Ectodermal cell (in vitro differentiated cells): ENCODE results near the gene VDR. TPM values are rescaled to one million over a fixed set of nuclear protein-coding genes. Genes with fewer than 3 reads are reported as not detected.

Source experiments
- H3K27ac ChIP-seq: 2 replicates; pipeline ENCODE4 v1.7.0; 2013; ENCODE audit warnings: mild to moderate bottlenecking, low read depth, low read length; ENCODE audit not compliant: insufficient read depth, poor library complexity, severe bottlenecking
- H3K27me3 ChIP-seq: 2 replicates; pipeline ENCODE4 v1.7.0; 2013; ENCODE audit warnings: mild to moderate bottlenecking, low read length; ENCODE audit not compliant: insufficient read depth, control insufficient read depth, poor library complexity, severe bottlenecking
- H3K36me3 ChIP-seq: one replicate; pipeline ENCODE4 v1.7.0; 2013; ENCODE audit warnings: low read length; ENCODE audit not compliant: control insufficient read depth, insufficient read depth
- H3K4me1 ChIP-seq: one replicate; pipeline ENCODE4 v1.7.0; 2013; ENCODE audit warnings: low read length; ENCODE audit not compliant: control insufficient read depth, insufficient read depth
- H3K4me3 ChIP-seq: 2 replicates; pipeline ENCODE4 v1.7.0; 2013; ENCODE audit warnings: low read depth, low read length, control low read depth; ENCODE audit not compliant: insufficient read depth
- H3K9me3 ChIP-seq: 2 replicates; pipeline ENCODE4 v1.7.0; 2013; ENCODE audit warnings: mild to moderate bottlenecking, low read length, moderate library complexity; ENCODE audit not compliant: control insufficient read depth
- WGBS, 2 experiments: methylation state at CpG; one replicate each; pipeline ENCODE4 v1.1.7; 2013; ENCODE audit warnings: missing lambda C conversion rate in 2 of 2; 5-methylcytosine and 5-hydroxymethylcytosine counted together
- polyA plus RNA-seq, 4 experiments: library from polyadenylated mRNA; stranded (reverse); fragments of 50-300 nt; gene quantifications; one replicate each; pipeline ENCODE4 v1.2.3, GENCODE V29; 2013

The VDR gene
- not detected for polyA plus RNA-seq (2013, experiment 1 of 4)
- polyA plus RNA-seq (2013, experiment 2 of 4) = 0.04 TPM
- polyA plus RNA-seq (2013, experiment 3 of 4) = not detected
- not detected for polyA plus RNA-seq (2013, experiment 4 of 4)

- Histone ChIP-seq H3K27ac (no peak within 1 kb of the TSS), H3K9me3 (no peaks in the 10 kb centered on the region), H3K4me1 (peaks cover 3% of the 10 kb centered on the region), H3K4me3 (peak within 1 kb of the TSS; percentile 41), H3K27me3 (peaks cover 85% of the 10 kb centered on the region), H3K36me3 (no peaks in the 10 kb centered on the region)
- 1% methylated on average over 75 to 79 of the region's 79 CpGs for WGBS, 2 experiments
These were observed at the start of gene VDR for GRCh38 chr12:47904713-47905709. Gene VDR (minus strand): TSS chr12:47904994. CDS start chr12:47879113, 25,881 bp downstream.

- H3K36me3 ChIP-seq = no peaks in the 10 kb centered on the region
- H3K4me1 ChIP-seq = no peaks in the 10 kb centered on the region
- H3K4me3 ChIP-seq = no peak overlapping the region
- no peak overlapping the region for H3K27ac ChIP-seq
- 90 to 93% methylated on average over 8 of the region's 8 CpGs for WGBS, 2 experiments
- no peaks in the 10 kb centered on the region for H3K27me3 ChIP-seq
- peaks cover 2% of the 10 kb centered on the region for H3K9me3 ChIP-seq
These were observed 49.3 kb upstream of the VDR start for GRCh38 chr12:47954058-47954457.

- Histone ChIP-seq H3K4me1 (no peaks in the 10 kb centered on the region), H3K27me3 (no peaks in the 10 kb centered on the region), H3K36me3 (no peaks in the 10 kb centered on the region), H3K27ac (no peak overlapping the region), H3K9me3 (no peaks in the 10 kb centered on the region), H3K4me3 (no peak overlapping the region)
- WGBS, 2 experiments = 87 to 89% methylated on average over 8 of the region's 8 CpGs
These were observed 46.2 kb upstream of the VDR start for GRCh38 chr12:47950856-47951468.

GRCh38 chr12:47949441-47950341 is 44.9 kb upstream of the VDR start:
- H3K36me3 ChIP-seq = no peaks in the 10 kb centered on the region
- WGBS, 2 experiments = 64% methylated on average over 32 of the region's 32 CpGs
- no peaks in the 10 kb centered on the region for H3K4me1 ChIP-seq
- no peaks in the 10 kb centered on the region for H3K27me3 ChIP-seq
- no peak overlapping the region for H3K27ac ChIP-seq
- H3K9me3 ChIP-seq = no peaks in the 10 kb centered on the region
- no peak overlapping the region for H3K4me3 ChIP-seq

GRCh38 chr12:47947341-47947740 is 42.5 kb upstream of the VDR start:
- Histone ChIP-seq H3K36me3 (no peaks in the 10 kb centered on the region), H3K27ac (no peak overlapping the region), H3K4me1 (no peaks in the 10 kb centered on the region), H3K4me3 (no peak overlapping the region), H3K27me3 (peaks cover 7% of the 10 kb centered on the region), H3K9me3 (no peaks in the 10 kb centered on the region)
- WGBS, 2 experiments = 77 to 79% methylated on average over 12 of the region's 12 CpGs

- Histone ChIP-seq H3K36me3 (no peaks in the 10 kb centered on the region), H3K9me3 (no peaks in the 10 kb centered on the region), H3K27me3 (peaks cover 14% of the 10 kb centered on the region), H3K27ac (no peak overlapping the region), H3K4me1 (no peaks in the 10 kb centered on the region), H3K4me3 (no peak overlapping the region)
- WGBS, 2 experiments = 84 to 86% methylated on average over 27 of the region's 27 CpGs
These were observed 41.9 kb upstream of the VDR start for GRCh38 chr12:47946413-47947323.

GRCh38 chr12:47945341-47945728 is 40.5 kb upstream of the VDR start:
- Histone ChIP-seq H3K4me1 (no peaks in the 10 kb centered on the region), H3K9me3 (no peaks in the 10 kb centered on the region), H3K4me3 (no peak overlapping the region), H3K27me3 (peaks cover 27% of the 10 kb centered on the region), H3K36me3 (no peaks in the 10 kb centered on the region), H3K27ac (no peak overlapping the region)
- 94 to 100% methylated on average over 1 of the region's 1 CpG for WGBS, 2 experiments

GRCh38 chr12:47944685-47945340 is 40.0 kb upstream of the VDR start:
- Histone ChIP-seq H3K4me1 (no peaks in the 10 kb centered on the region), H3K36me3 (no peaks in the 10 kb centered on the region)
- 83 to 85% methylated on average over 6 of the region's 6 CpGs for WGBS, 2 experiments

More at GRCh38 chr12:47944685-47945340, 40.0 kb upstream of the VDR start:
- Histone ChIP-seq H3K27me3 (peaks cover 28% of the 10 kb centered on the region), H3K4me3 (no peak overlapping the region), H3K9me3 (no peaks in the 10 kb centered on the region), H3K27ac (no peak overlapping the region)
